Upper lobe of left lung (tissue), 4 donors: ENCODE results near the gene CACNA2D4.

Experiments used
- CTCF ChIP-seq, 6 experiments: fragments of 450-650 bp in 4 of 6; fragments of 200-600 bp in 2 of 6; sonication (generic) in 2 of 6; IDR thresholded peaks; one replicate each; pipeline ENCODE4 v1.5.1; 2016 to 2019; ENCODE audit warnings: antibody characterized with exemption in 6 of 6
- EP300 ChIP-seq, 4 donors: sonication (generic); formaldehyde crosslinking; IDR thresholded peaks; one replicate each; pipeline ENCODE4 v1.5.1; 2017; ENCODE audit warnings: antibody characterized with exemption in 4 of 4, control low read depth in 2 of 4
- POLR2A ChIP-seq, 4 donors: fragments of 450-650 bp; IDR thresholded peaks; one replicate each; pipeline ENCODE4 v1.5.1; 2016 to 2017; ENCODE audit warnings: antibody characterized with exemption in 4 of 4, mild to moderate bottlenecking in 2 of 4

GRCh38 chr12:1834186-1834925 is 84.1 kb downstream of the CACNA2D4 start:
- TF ChIP-seq CTCF (IDR thresholded peaks at IDR 0.05) = no peak
- no peak for TF ChIP-seq EP300 (IDR thresholded peaks at IDR 0.05)
- no peak for TF ChIP-seq POLR2A (IDR thresholded peaks at IDR 0.05)
